A673 (cell line): ENCODE data around the gene VPS50.

ENCODE experiments used
- EZH2 ChIP-seq: fragments of 200-600 bp; sonication (generic); IDR thresholded peaks from 2 replicates; pipeline ENCODE4 v1.6.1; 2017; ENCODE audit warnings: borderline replicate concordance, low read depth, mild to moderate bottlenecking, mixed read lengths, antibody characterized with exemption, low read length; ENCODE audit not compliant: poor library complexity, severe bottlenecking
- TF ChIP-seq, protein P1 (sequence below): fragments of 300-800, 200-600 bp; sonication (generic); conservative IDR thresholded peaks from 2 replicates; pipeline ENCODE4 v1.5.1; 2017; ENCODE audit warnings: low read depth, mild to moderate bottlenecking, antibody characterized with exemption, low read length, moderate library complexity, mixed read lengths

DNA sequence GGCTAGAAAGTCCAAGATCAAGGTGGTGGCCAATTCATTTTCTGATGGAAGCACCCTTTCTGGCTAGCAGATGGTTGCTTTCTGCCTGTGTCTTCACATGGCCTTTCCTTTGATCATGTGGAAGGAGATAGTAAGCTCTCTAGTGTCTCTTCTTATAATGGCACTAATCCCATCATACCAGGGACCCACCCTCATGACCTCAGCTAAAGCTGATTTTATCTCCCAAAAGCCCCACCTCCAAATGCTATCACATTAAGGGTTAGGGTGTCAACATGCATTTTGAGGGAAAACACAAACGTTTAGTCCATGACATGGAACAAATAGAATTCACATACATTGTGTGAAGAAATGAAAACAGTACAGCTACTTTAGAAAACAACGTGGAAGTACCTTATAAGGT lies 100.0 kb downstream of the VPS50 start:
- TF ChIP-seq, protein P1, sequence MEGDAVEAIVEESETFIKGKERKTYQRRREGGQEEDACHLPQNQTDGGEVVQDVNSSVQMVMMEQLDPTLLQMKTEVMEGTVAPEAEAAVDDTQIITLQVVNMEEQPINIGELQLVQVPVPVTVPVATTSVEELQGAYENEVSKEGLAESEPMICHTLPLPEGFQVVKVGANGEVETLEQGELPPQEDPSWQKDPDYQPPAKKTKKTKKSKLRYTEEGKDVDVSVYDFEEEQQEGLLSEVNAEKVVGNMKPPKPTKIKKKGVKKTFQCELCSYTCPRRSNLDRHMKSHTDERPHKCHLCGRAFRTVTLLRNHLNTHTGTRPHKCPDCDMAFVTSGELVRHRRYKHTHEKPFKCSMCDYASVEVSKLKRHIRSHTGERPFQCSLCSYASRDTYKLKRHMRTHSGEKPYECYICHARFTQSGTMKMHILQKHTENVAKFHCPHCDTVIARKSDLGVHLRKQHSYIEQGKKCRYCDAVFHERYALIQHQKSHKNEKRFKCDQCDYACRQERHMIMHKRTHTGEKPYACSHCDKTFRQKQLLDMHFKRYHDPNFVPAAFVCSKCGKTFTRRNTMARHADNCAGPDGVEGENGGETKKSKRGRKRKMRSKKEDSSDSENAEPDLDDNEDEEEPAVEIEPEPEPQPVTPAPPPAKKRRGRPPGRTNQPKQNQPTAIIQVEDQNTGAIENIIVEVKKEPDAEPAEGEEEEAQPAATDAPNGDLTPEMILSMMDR: no peak
- TF ChIP-seq EZH2: no peak
